ENCODE results near the gene ERCC5. TPM values are rescaled to one million over a fixed set of nuclear protein-coding genes. Genes with fewer than 3 reads are reported as not detected.

ERCC5 gene
- total RNA-seq, 1 experiment from 2014 or later, result 37.6 TPM

- no peak for DNase-seq (ENCODE audit: low spot score)
- CTCF ChIA-PET, result no interaction called here
- H3K27ac ChIP-seq (ENCODE audit: low read depth, low read length, poor library complexity, severe bottlenecking), result no peak overlapping the region
- peaks cover 3% of the 10 kb centered on the region for H3K36me3 ChIP-seq (ENCODE audit: insufficient read depth, low read length, poor library complexity, severe bottlenecking)
- H3K4me1 ChIP-seq (ENCODE audit: insufficient read depth, low read length, poor library complexity, severe bottlenecking), result peaks cover 14% of the 10 kb centered on the region
- no peaks in the 10 kb centered on the region for H3K27me3 ChIP-seq (replicated peaks; ENCODE audit: insufficient read depth, low read depth, low read length, poor library complexity)
- no TSS peak for BruUV-seq (replicated peaks)
- intact Hi-C loops (cut with micrococcal nuclease; ENCODE audit: unreplicated experiment), result no loop called here
- no peak for TF ChIP-seq CTCF (conservative IDR thresholded peaks at IDR 0.05; ENCODE audit: low read depth, low read length)
- H3K9me3 ChIP-seq (ENCODE audit: low read depth, low read length, poor library complexity, severe bottlenecking), result peaks cover 12% of the 10 kb centered on the region
- POLR2A ChIA-PET (ENCODE audit: low non-redundant PET), result no interaction called here
- no peak overlapping the region for H3K4me3 ChIP-seq (ENCODE audit: low read depth, low read length, poor library complexity, severe bottlenecking)
Observed at GRCh38 chr13:102814793-102815192, 31.0 kb upstream of the ERCC5 start.

GRCh38 chr13:102815788-102816187, 30.0 kb upstream of the ERCC5 start:
- POLR2A ChIA-PET (ENCODE audit: low non-redundant PET), result no interaction called here
- BruUV-seq (replicated peaks), result no TSS peak

GRCh38 chr13:102816708-102817107, 29.1 kb upstream of the ERCC5 start:
- ChIA-PET CTCF (no interaction called here), POLR2A (ENCODE audit: low non-redundant PET) (no interaction called here)
- H3K27me3 ChIP-seq (replicated peaks; ENCODE audit: insufficient read depth, low read depth, low read length, poor library complexity), result no peaks in the 10 kb centered on the region
- BruUV-seq (replicated peaks), result no TSS peak
- no peak for TF ChIP-seq EZH2 (IDR thresholded peaks at IDR 0.05; ENCODE audit: borderline replicate concordance, low read depth, low read length, poor library complexity, severe bottlenecking)
- no peak for TF ChIP-seq CTCF (conservative IDR thresholded peaks at IDR 0.05; ENCODE audit: low read depth, low read length)
- DNase-seq (ENCODE audit: low spot score), result no peak
- H3K4me3 ChIP-seq (ENCODE audit: low read depth, low read length, poor library complexity, severe bottlenecking), result no peak overlapping the region
- intact Hi-C loops (cut with micrococcal nuclease; ENCODE audit: unreplicated experiment), result no loop called here
- peaks cover 14% of the 10 kb centered on the region for H3K4me1 ChIP-seq (ENCODE audit: insufficient read depth, low read length, poor library complexity, severe bottlenecking)
- peaks cover 3% of the 10 kb centered on the region for H3K9me3 ChIP-seq (ENCODE audit: low read depth, low read length, poor library complexity, severe bottlenecking)
- peaks cover 5% of the 10 kb centered on the region for H3K36me3 ChIP-seq (ENCODE audit: insufficient read depth, low read length, poor library complexity, severe bottlenecking)
- H3K27ac ChIP-seq (ENCODE audit: low read depth, low read length, poor library complexity, severe bottlenecking), result no peak overlapping the region

More at GRCh38 chr13:102815788-102816187, 30.0 kb upstream of the ERCC5 start:
- Histone ChIP-seq H3K36me3 (ENCODE audit: insufficient read depth, low read length, poor library complexity, severe bottlenecking) (peaks cover 3% of the 10 kb centered on the region), H3K27ac (ENCODE audit: low read depth, low read length, poor library complexity, severe bottlenecking) (no peak overlapping the region), H3K9me3 (ENCODE audit: low read depth, low read length, poor library complexity, severe bottlenecking) (peaks cover 11% of the 10 kb centered on the region), H3K4me1 (ENCODE audit: insufficient read depth, low read length, poor library complexity, severe bottlenecking) (peaks cover 14% of the 10 kb centered on the region), H3K27me3 (replicated peaks; ENCODE audit: insufficient read depth, low read depth, low read length, poor library complexity) (no peaks in the 10 kb centered on the region), H3K4me3 (ENCODE audit: low read depth, low read length, poor library complexity, severe bottlenecking) (no peak overlapping the region)
- TF ChIP-seq EZH2 (IDR thresholded peaks at IDR 0.05; ENCODE audit: borderline replicate concordance, low read depth, low read length, poor library complexity, severe bottlenecking) (no peak), CTCF (conservative IDR thresholded peaks at IDR 0.05; ENCODE audit: low read depth, low read length) (no peak)
- intact Hi-C loops (cut with micrococcal nuclease; ENCODE audit: unreplicated experiment), result no loop called here
- no peak for DNase-seq (ENCODE audit: low spot score)
- CTCF ChIA-PET, result no interaction called here

All from A673 (cell line).